Femur (tissue), 1 donor: ENCODE results near the gene CYP2C19.
"Not testable (repeated sequence)": the region's sequence is repeated elsewhere in the genome, so short reads cannot be mapped to it uniquely, and the experiment has no call there.

ENCODE experiments used
- DNase-seq: peaks from one replicate; pipeline ENCODE4 v3.0.0-alpha.2; 2017

The CYP2C19 gene

DNA sequence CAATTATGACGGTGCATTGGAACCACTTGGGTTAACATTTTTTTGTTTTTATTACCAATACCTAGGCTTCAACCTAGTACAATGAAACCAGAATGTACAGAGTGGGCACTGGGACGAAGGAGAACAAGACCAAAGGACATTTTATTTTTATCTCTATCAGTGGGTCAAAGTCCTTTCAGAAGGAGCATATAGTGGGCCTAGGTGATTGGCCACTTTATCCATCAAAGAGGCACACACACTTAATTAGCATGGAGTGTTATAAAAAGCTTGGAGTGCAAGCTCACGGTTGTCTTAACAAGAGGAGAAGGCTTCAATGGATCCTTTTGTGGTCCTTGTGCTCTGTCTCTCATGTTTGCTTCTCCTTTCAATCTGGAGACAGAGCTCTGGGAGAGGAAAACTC lies at the start of gene CYP2C19:
Gene CYP2C19 (plus strand): TSS at position 289 of the 400 bp plus-strand sequence. CDS start 25 bp downstream, at position 314.
- no peak for DNase-seq

DNA sequence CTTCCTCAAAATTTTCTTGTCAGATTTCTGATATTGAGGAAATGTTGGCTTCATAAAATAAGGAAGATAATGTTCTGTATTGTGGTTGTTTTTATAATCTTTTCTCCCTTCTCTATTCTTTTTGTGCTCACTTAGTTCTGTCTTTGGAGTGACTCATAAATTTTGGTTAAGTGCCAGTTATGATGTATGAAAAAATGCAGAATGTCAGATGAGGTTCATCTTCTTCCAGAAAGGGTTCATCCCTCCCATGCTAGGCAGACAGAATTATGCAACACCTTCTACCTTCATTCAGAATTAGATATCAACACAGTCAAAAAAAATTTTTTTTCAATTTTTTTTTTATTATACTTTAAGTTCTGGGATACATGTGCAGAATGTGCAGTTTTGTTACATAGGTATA lies 36.6 kb upstream of the CYP2C19 start:
- no peak for DNase-seq

DNA sequence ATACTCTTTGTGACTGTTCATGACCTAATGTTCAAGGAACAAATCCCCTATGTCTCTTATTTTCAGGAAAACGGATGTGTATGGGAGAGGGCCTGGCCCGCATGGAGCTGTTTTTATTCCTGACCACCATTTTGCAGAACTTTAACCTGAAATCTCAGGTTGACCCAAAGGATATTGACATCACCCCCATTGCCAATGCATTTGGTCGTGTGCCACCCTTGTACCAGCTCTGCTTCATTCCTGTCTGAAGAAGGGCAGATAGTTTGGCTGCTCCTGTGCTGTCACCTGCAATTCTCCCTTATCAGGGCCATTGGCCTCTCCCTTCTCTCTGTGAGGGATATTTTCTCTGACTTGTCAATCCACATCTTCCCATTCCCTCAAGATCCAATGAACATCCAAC lies 27.3 kb upstream of the CYP2C19 start:
- no peak for DNase-seq

DNA sequence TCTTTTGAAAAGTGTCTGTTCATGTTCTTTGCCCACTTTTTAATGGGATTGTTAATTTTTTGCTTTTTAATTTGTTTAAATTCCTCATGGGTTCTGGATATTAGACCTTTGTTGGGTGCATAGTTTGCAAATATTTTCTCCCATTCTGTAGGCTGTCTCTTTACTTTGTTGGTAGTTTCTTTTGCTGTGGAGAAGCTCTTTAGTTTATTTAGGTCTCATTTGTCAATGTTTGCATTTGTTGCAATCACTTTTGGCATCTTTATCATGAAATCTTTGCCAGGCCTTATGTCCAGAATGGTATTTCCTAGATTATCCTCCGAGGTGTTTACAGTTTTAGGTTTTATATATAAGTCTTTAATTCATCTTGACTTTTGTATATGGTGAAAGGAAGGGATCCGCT lies 23.9 kb upstream of the CYP2C19 start:
- no peak for DNase-seq

DNA sequence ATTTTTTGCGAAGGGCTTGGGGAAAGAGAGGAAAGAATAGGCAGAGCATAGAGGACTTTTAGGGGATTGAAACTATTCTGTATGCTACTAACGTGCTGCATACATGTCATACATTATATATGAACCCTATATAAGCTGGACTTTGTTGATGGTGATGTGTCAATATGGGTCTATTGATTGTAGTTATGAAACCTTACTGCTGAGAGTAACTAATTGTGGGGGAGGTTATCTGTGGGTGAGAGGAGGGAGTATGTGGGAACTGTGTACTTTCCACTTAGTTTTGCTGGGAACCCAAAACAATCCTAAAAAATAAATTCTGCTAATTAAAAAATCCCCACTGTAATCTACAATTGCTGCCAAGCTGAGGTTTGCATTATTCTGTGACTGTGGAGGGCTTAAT lies 15.3 kb upstream of the CYP2C19 start:
- no peak for DNase-seq

DNA sequence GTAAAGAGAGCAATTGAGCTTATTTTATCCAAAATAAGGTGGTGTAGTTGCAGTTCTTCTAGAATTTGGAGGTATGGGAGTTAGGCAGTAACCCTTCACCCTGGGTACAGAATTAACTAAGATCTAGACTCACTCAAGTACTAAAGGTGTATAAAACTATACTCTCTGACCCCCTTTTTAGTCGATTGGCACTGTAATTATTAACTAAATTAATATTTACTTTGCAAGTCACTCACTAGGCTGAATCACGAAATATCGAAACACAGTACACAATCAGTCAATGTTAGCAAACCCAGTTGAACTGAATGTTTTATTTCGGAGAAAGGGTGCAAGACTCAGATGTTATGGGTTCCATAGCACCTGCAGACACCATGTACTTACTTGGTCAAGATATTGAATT lies 14.6 kb upstream of the CYP2C19 start:
- DNase-seq, result no peak

DNA sequence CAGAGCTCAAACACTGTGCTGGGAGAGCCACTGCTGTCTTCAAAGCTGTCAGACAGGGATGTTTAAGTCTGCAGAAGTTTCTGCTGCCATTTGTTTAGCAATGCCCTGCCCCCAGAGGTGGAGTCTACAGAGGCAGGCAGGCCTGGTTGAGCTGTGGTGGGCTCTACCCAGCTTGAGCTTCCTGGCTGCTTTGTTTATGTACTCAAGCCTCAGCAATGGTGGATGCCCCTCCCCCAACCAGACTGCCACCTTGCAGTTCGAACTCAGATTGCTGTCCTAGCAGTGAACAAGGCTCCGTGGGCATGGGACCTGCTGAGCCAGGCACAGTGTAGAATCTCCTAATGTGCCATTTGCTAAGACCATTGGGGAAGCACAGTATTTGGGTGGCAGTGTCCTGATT lies 4.6 kb upstream of the CYP2C19 start:
- no peak for DNase-seq

DNA sequence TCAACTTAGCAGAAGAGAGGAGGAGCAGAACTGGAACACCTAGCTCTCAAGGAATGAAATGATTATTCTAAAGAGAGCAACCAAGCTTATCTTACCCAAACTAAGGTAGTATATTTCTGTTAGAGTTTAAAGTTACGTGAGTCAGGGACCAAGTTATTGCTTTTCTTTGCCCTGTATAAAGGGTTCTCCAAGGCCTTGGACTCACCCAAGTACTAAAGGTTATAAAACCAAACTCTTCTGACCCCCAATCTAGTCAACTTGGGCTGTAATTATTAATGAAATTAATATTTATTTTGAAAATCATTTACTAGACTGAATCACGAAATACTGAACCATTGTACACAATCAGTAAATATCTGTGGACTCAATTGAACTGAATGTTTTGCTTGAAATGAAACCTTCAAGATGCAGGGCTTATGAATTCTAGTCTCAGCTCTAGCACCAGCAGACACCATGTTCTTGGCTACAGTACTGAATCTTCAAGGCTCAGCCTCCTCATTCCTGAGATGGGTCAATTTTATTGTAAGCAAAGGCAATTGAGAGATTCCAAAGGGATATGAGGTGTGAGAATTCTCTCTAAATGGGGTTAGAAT lies 1.8 kb upstream of the CYP2C19 start:
- no peak for DNase-seq

DNA sequence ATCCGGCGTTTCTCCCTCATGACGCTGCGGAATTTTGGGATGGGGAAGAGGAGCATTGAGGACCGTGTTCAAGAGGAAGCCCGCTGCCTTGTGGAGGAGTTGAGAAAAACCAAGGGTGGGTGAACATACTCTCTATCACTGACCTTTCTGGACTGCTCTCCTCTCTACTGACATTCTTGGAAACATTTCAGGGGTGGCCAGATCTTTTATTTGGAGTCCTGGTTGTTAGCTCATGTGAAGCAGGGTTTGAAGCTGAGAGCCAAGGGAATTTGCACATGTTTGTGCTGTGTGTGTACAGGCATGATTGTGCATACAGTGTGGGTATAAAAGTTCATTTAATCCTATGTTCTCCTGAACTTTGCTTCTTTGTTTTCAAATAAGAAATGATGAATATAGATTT lies 12.9 kb downstream of the CYP2C19 start:
- not testable (repeated sequence) for DNase-seq

DNA sequence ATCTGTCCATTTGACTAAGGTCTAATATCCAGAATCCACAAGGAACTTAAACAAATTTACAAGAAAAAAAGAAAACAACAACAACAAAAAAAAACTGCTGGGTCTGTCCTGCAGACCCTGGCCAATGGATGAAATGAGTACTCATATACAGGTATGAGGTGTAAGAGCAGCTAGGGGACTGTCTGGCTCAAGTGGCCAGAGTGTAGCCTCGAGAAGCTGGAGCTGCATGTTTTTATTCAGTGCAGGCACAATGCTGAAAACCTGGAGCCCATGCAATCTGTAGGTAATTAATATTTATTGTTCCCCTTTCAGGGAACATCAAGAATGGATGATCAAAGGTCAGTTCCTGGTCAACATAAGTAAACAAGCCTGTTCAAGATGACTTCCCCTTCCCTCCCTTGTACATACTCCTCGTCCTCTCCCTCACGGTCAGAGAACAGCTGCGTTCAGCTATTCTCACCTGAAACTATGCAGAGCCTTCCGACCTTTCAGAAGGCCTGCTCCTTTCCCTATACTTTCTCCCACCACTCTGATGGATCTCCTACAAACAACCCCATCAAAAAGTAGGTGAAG lies 15.5 kb downstream of the CYP2C19 start:
- DNase-seq, result no peak

DNA sequence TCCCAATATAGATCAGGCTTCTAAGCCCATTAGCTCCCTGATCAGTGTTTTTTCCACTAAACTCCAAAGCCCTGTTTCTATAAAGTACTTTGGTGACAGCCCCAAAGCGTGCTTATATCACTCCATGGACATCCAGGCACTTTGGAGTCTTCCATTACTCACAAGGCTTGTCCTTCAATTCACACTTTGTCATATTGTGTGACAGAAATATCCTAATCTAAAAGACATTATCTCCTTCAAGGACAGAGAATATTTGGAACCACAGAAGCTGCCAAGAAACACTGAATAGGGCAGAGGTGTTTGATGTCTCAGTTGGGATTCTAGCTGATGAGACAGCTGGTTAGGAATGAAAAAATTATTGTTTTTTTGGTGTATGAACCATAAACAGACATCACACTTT lies 18.4 kb downstream of the CYP2C19 start:
- DNase-seq, result no peak

DNA sequence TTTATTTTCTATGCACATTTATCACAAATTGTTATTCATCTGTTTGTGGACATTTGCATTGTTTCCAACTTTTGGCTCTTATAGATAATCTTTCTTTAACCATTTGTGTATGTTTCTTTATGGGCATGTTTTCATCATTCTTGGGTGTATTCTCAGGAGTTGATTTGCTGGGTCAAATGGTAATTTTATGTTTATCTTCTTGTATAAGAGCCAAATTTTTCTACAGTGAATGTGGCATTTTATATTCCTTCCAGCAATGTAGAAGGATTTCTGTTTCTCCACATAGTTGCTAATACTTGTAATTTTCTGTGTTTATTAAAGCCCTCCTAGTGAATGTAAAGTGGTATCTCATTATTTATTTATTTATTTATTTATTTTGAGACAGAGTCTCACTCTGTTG lies 21.8 kb downstream of the CYP2C19 start:
- DNase-seq, result no peak

DNA sequence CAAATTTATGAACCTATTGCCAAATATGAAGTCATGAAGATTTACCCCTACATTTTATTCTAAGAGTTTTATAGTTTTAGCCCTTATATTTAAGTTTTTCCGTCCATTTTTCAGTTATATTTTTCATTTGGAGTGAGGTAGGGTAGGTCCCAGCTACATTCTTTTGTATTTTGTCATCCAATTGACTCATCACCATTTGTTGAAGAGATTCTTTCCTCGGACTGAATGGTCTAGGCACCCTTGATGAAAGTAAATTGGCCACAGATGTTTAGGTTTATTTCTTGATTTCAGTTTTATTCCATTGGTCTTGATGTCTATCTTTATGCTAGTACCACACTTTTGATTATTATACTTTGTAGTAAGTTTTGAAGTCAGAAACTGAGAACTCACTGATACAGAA lies 22.7 kb downstream of the CYP2C19 start:
- DNase-seq, result no peak

DNA sequence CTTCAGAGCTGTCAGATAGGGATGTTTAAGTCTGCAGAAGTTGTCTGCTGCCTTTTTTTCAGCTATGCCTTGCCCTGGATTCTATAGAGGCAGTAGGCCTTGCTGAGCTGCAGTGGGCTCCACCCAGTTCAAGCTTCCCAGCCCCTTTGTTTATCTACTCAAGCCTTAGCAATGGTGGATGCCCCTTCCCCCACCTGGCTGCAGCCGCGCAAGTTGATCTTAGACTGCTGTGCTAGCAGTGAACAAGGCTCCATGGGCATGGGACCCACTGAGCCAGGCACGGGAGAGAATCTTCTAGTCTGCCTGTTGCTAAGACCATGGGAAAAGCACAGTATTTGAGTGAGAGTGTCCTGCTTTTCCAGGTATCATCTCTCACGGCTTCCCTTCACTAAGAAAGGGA lies 38.1 kb downstream of the CYP2C19 start:
- not testable (repeated sequence) for DNase-seq

DNA sequence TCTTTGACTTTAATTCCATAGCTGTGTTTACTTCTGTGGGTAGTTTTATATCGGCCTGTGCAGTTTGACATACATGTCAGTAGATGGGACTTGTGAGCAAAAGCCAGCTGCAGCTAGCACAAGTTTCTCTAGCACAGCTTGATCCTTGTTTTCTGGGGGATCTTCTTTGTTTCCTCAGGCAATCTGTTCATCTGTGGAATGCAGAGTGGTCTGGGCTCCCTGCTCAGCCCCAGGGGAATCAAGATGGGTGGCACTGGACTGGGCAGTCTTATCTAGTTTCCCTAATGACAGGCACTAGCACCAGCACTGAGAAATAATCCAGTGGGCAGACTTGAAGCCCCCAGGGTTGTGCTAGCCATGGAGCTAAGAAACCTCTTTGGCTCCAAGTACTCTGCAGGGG lies 40.8 kb downstream of the CYP2C19 start:
- DNase-seq, result no peak

DNA sequence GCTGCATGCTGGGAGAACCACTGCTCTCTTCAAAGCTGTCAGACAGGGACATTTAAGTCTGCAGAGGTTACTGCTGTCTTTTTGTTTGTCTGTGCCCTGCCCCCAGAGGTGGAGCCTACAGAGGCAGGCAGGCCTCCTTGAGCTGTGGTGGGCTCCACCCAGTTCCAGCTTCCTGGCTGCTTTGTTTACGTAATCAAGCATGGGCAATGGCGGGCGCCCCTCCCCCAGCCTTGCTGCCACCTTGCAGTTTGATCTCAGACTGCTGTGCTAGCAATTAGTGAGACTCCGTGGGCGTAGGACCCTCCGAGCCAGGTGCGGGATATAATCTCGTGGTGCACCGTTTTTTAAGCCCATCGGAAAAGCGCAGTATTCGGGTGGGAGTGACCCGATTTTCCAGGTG lies 67.5 kb downstream of the CYP2C19 start:
- DNase-seq, result not testable (repeated sequence)

DNA sequence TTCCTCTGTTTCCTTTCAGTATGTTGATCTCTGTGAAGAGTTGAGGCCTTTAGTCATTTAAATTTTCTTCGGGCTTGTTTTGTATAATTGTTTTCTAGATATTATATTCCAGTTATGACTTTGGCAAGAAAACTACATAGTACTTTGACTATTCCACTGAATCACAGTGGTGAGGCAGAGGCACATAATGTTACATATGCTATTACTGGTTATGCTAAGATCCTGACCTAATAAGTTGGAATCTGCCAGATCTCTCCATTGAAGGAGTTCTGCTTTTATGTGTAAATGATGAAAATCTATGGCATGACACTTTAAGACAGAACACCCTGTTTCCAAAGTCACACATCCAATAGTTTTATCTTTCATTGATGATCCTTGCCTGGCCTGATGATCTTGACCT lies 83.7 kb downstream of the CYP2C19 start:
- no peak for DNase-seq

DNA sequence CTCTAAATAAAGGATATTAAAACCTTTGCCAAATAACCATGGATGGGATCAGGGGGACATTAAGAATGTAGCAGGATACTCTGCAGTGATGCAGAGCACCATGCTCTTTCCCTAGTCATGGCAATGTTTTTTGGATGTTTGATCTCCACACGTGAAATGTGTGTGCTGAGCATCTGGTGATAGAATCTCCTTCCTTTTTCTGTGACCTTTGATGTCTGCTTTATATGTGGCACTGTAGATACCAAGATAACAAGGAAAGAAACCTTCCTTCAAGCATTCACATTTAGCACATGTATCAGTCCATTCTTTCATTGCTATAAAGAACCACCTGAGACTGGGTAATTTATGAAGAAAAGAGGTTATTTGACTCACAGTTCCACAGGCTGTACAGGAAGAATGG lies 88.3 kb downstream of the CYP2C19 start:
- DNase-seq, result no peak

DNA sequence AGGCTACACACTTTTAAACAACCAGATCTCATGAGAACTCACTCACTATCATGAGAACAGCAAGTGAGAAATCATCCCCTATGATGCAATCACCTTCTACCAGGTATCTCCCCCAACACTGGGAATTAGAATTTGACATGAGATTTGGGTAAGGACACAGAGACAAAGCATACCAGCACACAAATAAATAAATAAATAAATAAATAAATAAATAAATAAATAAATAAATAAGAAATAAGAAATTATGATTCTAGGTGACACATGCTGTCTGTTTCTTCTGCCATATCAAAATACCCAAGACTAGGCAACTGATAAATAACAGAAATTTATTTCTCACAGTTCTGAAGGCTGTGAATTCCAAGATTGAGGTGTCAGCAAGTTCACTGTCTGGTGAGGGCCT lies 88.8 kb downstream of the CYP2C19 start:
- no peak for DNase-seq

DNA sequence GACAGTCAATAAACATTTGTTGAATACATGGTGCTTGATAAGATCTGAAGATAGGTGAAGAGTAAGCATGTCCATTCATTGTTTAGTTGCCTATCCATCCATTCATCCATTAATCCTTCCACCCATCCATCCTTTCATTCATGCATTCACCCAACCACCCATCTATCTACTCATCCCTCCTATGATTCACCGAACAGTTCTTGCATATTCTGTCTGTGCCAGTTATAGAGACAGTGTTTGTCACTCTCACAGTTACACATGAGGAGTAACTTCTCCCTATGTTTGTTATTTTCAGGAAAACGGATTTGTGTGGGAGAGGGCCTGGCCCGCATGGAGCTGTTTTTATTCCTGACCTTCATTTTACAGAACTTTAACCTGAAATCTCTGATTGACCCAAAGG lies 90.0 kb downstream of the CYP2C19 start:
- no peak for DNase-seq

DNA sequence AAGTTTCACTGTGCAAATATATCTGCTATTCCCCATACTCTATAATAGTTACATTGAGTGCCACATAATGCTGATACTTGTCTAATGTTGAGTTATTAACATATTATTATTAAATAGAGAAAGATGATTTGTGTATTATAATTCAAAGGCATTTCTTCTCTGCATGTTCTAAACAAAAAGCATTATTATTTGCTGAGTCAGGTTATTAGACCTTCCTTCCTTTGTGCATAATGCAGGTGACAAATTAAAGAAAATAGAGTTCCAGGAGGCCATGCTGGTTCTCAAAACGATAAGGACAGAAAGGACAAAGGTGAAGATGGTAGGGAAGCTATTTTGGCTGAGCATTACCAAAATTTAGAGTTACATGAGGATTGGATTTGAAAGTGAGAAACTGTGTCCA lies 90.6 kb downstream of the CYP2C19 start:
- no peak for DNase-seq

DNA sequence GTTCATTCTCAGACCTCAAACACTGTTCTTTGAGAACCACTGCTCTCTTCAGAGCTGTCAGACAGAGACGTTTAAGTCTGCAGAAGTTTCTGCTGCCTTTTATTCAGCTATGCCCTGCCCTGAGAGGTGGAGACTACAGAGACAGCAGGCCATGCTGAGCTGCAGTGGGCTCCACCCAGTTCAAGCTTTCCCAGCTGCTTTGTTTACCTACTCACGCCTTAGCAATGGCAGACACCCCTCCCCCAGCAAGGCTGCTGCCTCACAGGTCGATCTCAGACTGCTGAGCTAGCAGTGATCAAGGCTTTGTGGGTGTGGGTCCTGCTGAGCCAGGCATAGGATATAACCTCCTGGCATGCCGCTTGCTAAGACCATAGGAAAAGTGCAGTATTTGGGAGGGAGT lies 95.5 kb downstream of the CYP2C19 start:
- no peak for DNase-seq

DNA sequence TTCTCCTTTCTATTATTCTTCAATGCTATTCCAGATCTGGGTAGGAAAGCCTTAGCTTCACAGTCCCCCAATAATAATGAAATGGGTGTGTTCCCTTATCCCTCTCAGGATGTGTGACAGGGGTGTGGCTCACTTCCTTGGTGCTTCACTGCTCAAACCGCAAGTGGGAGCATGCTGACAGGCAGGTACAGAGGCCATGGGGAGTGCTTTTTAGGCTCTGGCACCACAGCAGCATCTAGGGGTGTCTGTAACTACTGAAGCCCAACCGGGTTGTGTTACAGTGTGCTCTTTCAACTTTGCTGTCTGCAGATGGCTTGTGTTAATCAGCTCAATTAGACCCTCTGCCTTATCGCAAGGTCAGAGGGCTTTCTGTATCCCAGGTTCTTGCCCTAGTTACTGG lies 96.6 kb downstream of the CYP2C19 start:
- no peak for DNase-seq

DNA sequence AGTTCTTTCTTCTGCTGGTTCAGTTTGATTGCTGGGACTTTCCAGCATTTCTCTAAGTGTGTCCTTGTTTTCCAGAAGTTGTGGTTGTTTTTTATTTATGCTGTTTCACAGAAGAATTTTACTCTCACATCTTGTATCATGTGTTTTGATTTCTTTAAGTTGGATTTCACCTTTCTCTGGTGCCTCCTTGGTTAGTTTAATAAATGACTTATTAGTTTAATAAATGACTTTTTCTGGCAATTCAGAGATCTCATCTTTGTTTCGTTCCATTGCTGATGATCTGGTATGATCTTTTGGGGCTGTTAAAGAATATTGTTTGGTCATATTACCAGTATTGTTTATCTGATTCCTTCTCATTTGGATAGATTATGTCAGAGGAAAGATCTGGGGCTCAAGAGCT lies 116.2 kb downstream of the CYP2C19 start:
- no peak for DNase-seq

DNA sequence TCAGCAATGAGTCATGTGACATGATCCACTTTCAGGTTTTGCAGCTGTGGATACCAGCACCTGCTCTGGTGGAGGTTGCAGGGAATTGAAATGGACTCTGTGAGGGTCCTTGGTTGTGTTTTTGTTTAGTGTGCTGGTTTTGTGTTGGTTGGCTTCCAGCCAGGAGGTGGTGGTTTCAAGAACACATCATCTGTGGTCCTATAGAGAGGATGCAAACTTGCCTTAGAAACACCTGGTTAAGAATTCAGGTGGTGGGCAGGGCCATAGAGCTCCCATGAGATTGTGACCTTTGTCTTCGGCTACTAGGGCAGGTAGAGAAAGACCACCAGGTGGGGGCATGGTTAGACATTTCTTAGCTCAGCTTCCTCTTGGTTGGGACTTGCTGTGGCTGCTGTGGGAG lies 116.7 kb downstream of the CYP2C19 start:
- DNase-seq, result no peak
